CD14-positive monocyte (primary cell): ENCODE results near the gene CHL1. TPM values are rescaled to one million over a fixed set of nuclear protein-coding genes. Genes with fewer than 3 reads are reported as not detected.

ENCODE experiments used
- DNase-seq, 3 donors: peaks; one replicate each; pipeline ENCODE4 v3.0.0-alpha.2; 2011 to 2022
- H2AFZ ChIP-seq: 2 replicates; pipeline ENCODE4 v1.6.0; 2012; ENCODE audit warnings: mild to moderate bottlenecking, low read depth, low read length, inconsistent platforms; ENCODE audit not compliant: insufficient read depth, poor library complexity, severe bottlenecking
- H3K27ac ChIP-seq, 2 donors: 1 replicate in 1 of 2; 2 replicates in 1 of 2; pipeline ENCODE4 v1.5.1; 2012 to 2013; ENCODE audit warnings: low read length in 2 of 2, control low read depth in 1 of 2, inconsistent platforms in 1 of 2, low read depth in 1 of 2, mild to moderate bottlenecking in 1 of 2
- H3K27me3 ChIP-seq, 2 donors: one replicate each; pipeline versions ENCODE4 v1.6.0 to v1.6.1; 2011 to 2013; ENCODE audit warnings: low read length in 2 of 2; ENCODE audit not compliant: control insufficient read depth in 2 of 2, insufficient read depth in 2 of 2
- H3K36me3 ChIP-seq, 2 donors: replicated peaks in 1 of 2; 1 replicate in 1 of 2; 2 replicates in 1 of 2; pipeline versions ENCODE4 v1.5.1 to v1.6.1; 2012 to 2013; ENCODE audit warnings: low read length in 2 of 2, control low read depth in 1 of 2, inconsistent platforms in 1 of 2, mild to moderate bottlenecking in 1 of 2; ENCODE audit not compliant: insufficient read depth in 2 of 2, control insufficient read depth in 1 of 2
- H3K4me1 ChIP-seq, 2 donors: 1 replicate in 1 of 2; 2 replicates in 1 of 2; pipeline versions ENCODE4 v1.5.1 to v1.6.1; 2012 to 2013; ENCODE audit warnings: low read length in 2 of 2, control low read depth in 1 of 2, inconsistent platforms in 1 of 2, mild to moderate bottlenecking in 1 of 2, moderate library complexity in 1 of 2; ENCODE audit not compliant: insufficient read depth in 2 of 2, control insufficient read depth in 1 of 2
- H3K4me2 ChIP-seq: replicated peaks from 2 replicates; pipeline ENCODE3; 2012; ENCODE audit warnings: low read length, moderate library complexity, mild to moderate bottlenecking; ENCODE audit not compliant: poor library complexity, severe bottlenecking; ENCODE audit errors: extremely low read depth
- H3K4me3 ChIP-seq, 3 experiments: fragments of 200-600 bp in 1 of 3; sonication (generic) in 1 of 3; replicated peaks in 1 of 3; 1 replicate in 2 of 3; 2 replicates in 1 of 3; pipeline ENCODE4 v1.5.1; 2011 to 2013; ENCODE audit warnings: low read length in 3 of 3, mild to moderate bottlenecking in 3 of 3, control low read depth in 2 of 3, low read depth in 2 of 3, inconsistent platforms in 1 of 3, moderate library complexity in 1 of 3
- H3K79me2 ChIP-seq: 2 replicates; pipeline ENCODE4 v1.6.0; 2012; ENCODE audit warnings: mild to moderate bottlenecking, control low read depth, inconsistent platforms, low read length, moderate library complexity; ENCODE audit not compliant: insufficient read depth
- H3K9ac ChIP-seq: 2 replicates; pipeline ENCODE4 v1.6.0; 2017; ENCODE audit warnings: low read length, mild to moderate bottlenecking; ENCODE audit not compliant: insufficient read depth, poor library complexity, severe bottlenecking
- H3K9me3 ChIP-seq, 2 donors: replicated peaks in 1 of 2; 1 replicate in 1 of 2; 2 replicates in 1 of 2; pipeline versions ENCODE4 v1.5.1 to v1.6.1; 2012 to 2013; ENCODE audit warnings: low read length in 2 of 2, control low read depth in 1 of 2; ENCODE audit not compliant: control insufficient read depth in 1 of 2, insufficient read depth in 1 of 2
- H4K20me1 ChIP-seq: 2 replicates; pipeline ENCODE4 v1.6.0; 2012; ENCODE audit warnings: mild to moderate bottlenecking, low read length, control low read depth, moderate library complexity; ENCODE audit not compliant: insufficient read depth
- H3K27ac Mint-ChIP-seq, 7 donors: one replicate each; pipeline ENCODE4 v1.8.0; 2020; ENCODE audit warnings: mild to moderate bottlenecking in 7 of 7, mixed read lengths in 7 of 7, moderate library complexity in 6 of 7, inconsistent platforms in 2 of 7
- H3K27me3 Mint-ChIP-seq, 3 donors: one replicate each; pipeline ENCODE4 v1.8.0; 2021 to 2022; ENCODE audit warnings: low read depth in 3 of 3, mild to moderate bottlenecking in 3 of 3, mixed read lengths in 3 of 3, moderate library complexity in 3 of 3, inconsistent platforms in 1 of 3
- H3K36me3 Mint-ChIP-seq, 2 donors: one replicate each; pipeline ENCODE4 v1.8.0; 2020; ENCODE audit warnings: mixed read lengths in 2 of 2, inconsistent platforms in 1 of 2, mild to moderate bottlenecking in 1 of 2
- H3K4me1 Mint-ChIP-seq: one replicate; pipeline ENCODE4 v1.8.0; 2020; ENCODE audit warnings: mild to moderate bottlenecking, mixed read lengths
- H3K4me3 Mint-ChIP-seq, 2 donors: one replicate each; pipeline ENCODE4 v1.8.0; 2020; ENCODE audit warnings: mild to moderate bottlenecking in 2 of 2, mixed read lengths in 2 of 2, moderate library complexity in 1 of 2
- H3K9me3 Mint-ChIP-seq, 7 donors: one replicate each; pipeline ENCODE4 v1.8.0; 2020 to 2022; ENCODE audit warnings: mixed read lengths in 7 of 7, mild to moderate bottlenecking in 6 of 7, moderate library complexity in 6 of 7, inconsistent platforms in 2 of 7
- CTCF ChIP-seq: fragments of 200-600 bp; IDR thresholded peaks from one replicate; pipeline ENCODE4 v1.8.0; 2022; ENCODE audit warnings: antibody characterized with exemption, mild to moderate bottlenecking
- WGBS: methylation state at CpG from one replicate; pipeline ENCODE4 v1.1.5; 2013; ENCODE audit warnings: missing lambda C conversion rate; ENCODE audit not compliant: insufficient coverage; 5-methylcytosine and 5-hydroxymethylcytosine counted together
- intact Hi-C, 2 donors: fragments of 100-400 bp; cut with micrococcal nuclease; formaldehyde crosslinking; loops; one replicate each; pipeline versions ENCODE4 v1.15.0 to v1.15.1; 2023
- polyA plus RNA-seq, 3 donors: library from polyadenylated mRNA; depleted of rRNA in 1 of 3; unstranded in 2 of 3; stranded (reverse) in 1 of 3; fragments of 300-500 nt in 2 of 3; fragments of >200 nt in 1 of 3; fragmentation: Illumina TruSeq in 2 of 3; gene quantifications; 1 replicate in 2 of 3; 2 replicates in 1 of 3; pipeline ENCODE4 v1.2.3, GENCODE V29; 2012 to 2021

CHL1 gene
- polyA plus RNA-seq, 3 donors, result not detected

GRCh38 chr3:166799-167198 lies 29.8 kb upstream of the CHL1 start:
- H3K9me3 ChIP-seq, result no peaks in the 10 kb centered on the region
- H3K36me3 ChIP-seq, result no peaks in the 10 kb centered on the region
- no peak overlapping the region for H3K4me3 Mint-ChIP-seq
- intact Hi-C loops, result no loop called here
- H3K9ac ChIP-seq, result no peak overlapping the region
- no peaks in the 10 kb centered on the region for H4K20me1 ChIP-seq
- H2AFZ ChIP-seq, result no peak overlapping the region
- no peak overlapping the region for H3K4me3 ChIP-seq
- no peaks in the 10 kb centered on the region for H3K36me3 Mint-ChIP-seq
- TF ChIP-seq CTCF, result no peak
- H3K27ac Mint-ChIP-seq, result no peak overlapping the region
- no peaks in the 10 kb centered on the region for H3K27me3 ChIP-seq
- 83% methylated on average over 2 of the region's 5 CpGs for WGBS
- no peaks in the 10 kb centered on the region for H3K79me2 ChIP-seq
- H3K27ac ChIP-seq, result no peak overlapping the region
- peaks cover 1 to 2% (median 2%) of the 10 kb centered on the region in 3 donors for H3K27me3 Mint-ChIP-seq
- H3K4me1 ChIP-seq, result no peaks in the 10 kb centered on the region
- H3K4me2 ChIP-seq, result no peak overlapping the region
- H3K4me1 Mint-ChIP-seq, result no peaks in the 10 kb centered on the region
- H3K9me3 Mint-ChIP-seq, result peaks cover 0 to 5% (median 0%) of the 10 kb centered on the region in 7 donors
- DNase-seq, result no peak

GRCh38 chr3:173886-174285 lies 22.7 kb upstream of the CHL1 start:
- no peak for TF ChIP-seq CTCF
- H2AFZ ChIP-seq, result no peak overlapping the region
- H3K4me3 ChIP-seq, result no peak overlapping the region
- H3K9me3 ChIP-seq, result no peaks in the 10 kb centered on the region
- H3K9ac ChIP-seq, result no peak overlapping the region
- Mint-ChIP-seq H3K27ac (no peak overlapping the region), H3K4me1 (no peaks in the 10 kb centered on the region), H3K9me3 (peaks cover 0 to 4% (median 0%) of the 10 kb centered on the region in 7 donors), H3K36me3 (no peaks in the 10 kb centered on the region), H3K27me3 (peaks cover 0 to 2% (median 0%) of the 10 kb centered on the region in 3 donors), H3K4me3 (no peak overlapping the region)
- no peaks in the 10 kb centered on the region for H4K20me1 ChIP-seq
- no peaks in the 10 kb centered on the region for H3K36me3 ChIP-seq
- intact Hi-C loops, result no loop called here
- no peaks in the 10 kb centered on the region for H3K4me1 ChIP-seq
- H3K4me2 ChIP-seq, result no peak overlapping the region
- H3K79me2 ChIP-seq, result no peaks in the 10 kb centered on the region
- no CpG with 5 or more reads among the region's 1 CpG for WGBS
- no peak for DNase-seq
- no peaks in the 10 kb centered on the region for H3K27me3 ChIP-seq
- H3K27ac ChIP-seq, result no peak overlapping the region
